Liver (tissue), 9 donors: ENCODE data around the gene CLIC3. TPM values are rescaled to one million over a fixed set of nuclear protein-coding genes. Genes with fewer than 3 reads are reported as not detected.

Source experiments
- DNase-seq: peaks from one replicate; pipeline ENCODE4 v3.0.0-alpha.2; 2017; ENCODE audit warnings: low spot score
- H3K27ac ChIP-seq, 2 donors: one replicate each; pipeline ENCODE4 v1.7.0; 2013; ENCODE audit warnings: inconsistent platforms in 2 of 2, low read length in 2 of 2, control low read depth in 1 of 2, low read depth in 1 of 2, mild to moderate bottlenecking in 1 of 2
- H3K27me3 ChIP-seq, 4 donors: one replicate each; pipeline versions ENCODE4 v1.6.1 to v1.7.0; 2013; ENCODE audit warnings: low read length in 3 of 4, inconsistent platforms in 1 of 4, mild to moderate bottlenecking in 1 of 4, moderate library complexity in 1 of 4; ENCODE audit not compliant: control insufficient read depth in 4 of 4, insufficient read depth in 4 of 4
- H3K36me3 ChIP-seq, 4 donors: one replicate each; pipeline versions ENCODE4 v1.6.1 to v1.7.0; 2013; ENCODE audit warnings: low read length in 3 of 4, mild to moderate bottlenecking in 3 of 4, low read depth in 1 of 4, moderate library complexity in 1 of 4; ENCODE audit not compliant: control insufficient read depth in 4 of 4, insufficient read depth in 3 of 4
- H3K4me1 ChIP-seq, 4 donors: one replicate each; pipeline versions ENCODE4 v1.6.1 to v1.7.0; 2013; ENCODE audit warnings: low read length in 3 of 4, mild to moderate bottlenecking in 3 of 4, moderate library complexity in 1 of 4; ENCODE audit not compliant: control insufficient read depth in 4 of 4, insufficient read depth in 4 of 4
- H3K4me3 ChIP-seq, 3 donors: one replicate each; pipeline versions ENCODE4 v1.6.1 to v1.7.0; 2013; ENCODE audit warnings: low read length in 3 of 3, control low read depth in 1 of 3, low read depth in 1 of 3, mild to moderate bottlenecking in 1 of 3
- H3K9ac ChIP-seq, 2 donors: one replicate each; pipeline ENCODE4 v1.7.0; 2013; ENCODE audit warnings: low read length in 2 of 2, mild to moderate bottlenecking in 2 of 2, moderate library complexity in 2 of 2, control low read depth in 1 of 2, low read depth in 1 of 2
- H3K9me3 ChIP-seq, 4 donors: one replicate each; pipeline versions ENCODE4 v1.6.1 to v1.7.0; 2013; ENCODE audit warnings: low read length in 3 of 4; ENCODE audit not compliant: control insufficient read depth in 4 of 4
- ATF3 ChIP-seq: IDR thresholded peaks from 2 replicates; pipeline ENCODE4 v1.6.1; 2016; ENCODE audit warnings: antibody characterized with exemption
- FOXA2 ChIP-seq: IDR thresholded peaks from 2 replicates; pipeline ENCODE4 v1.6.1; 2016; ENCODE audit warnings: antibody characterized with exemption
- GABPA ChIP-seq, 2 donors: IDR thresholded peaks in 1 of 2; conservative IDR thresholded peaks in 1 of 2; 2 replicates each; pipeline ENCODE4 v1.6.1; 2016; ENCODE audit warnings: antibody characterized with exemption in 2 of 2, mild to moderate bottlenecking in 1 of 2, moderate library complexity in 1 of 2
- HNF4A ChIP-seq, 2 donors: conservative IDR thresholded peaks; 2 replicates each; pipeline ENCODE4 v1.6.1; 2016; ENCODE audit warnings: antibody characterized with exemption in 2 of 2, mild to moderate bottlenecking in 2 of 2
- JUND ChIP-seq, 2 donors: IDR thresholded peaks; 2 replicates each; pipeline ENCODE4 v1.6.1; 2016; ENCODE audit warnings: antibody characterized with exemption in 2 of 2
- NR2F2 ChIP-seq: IDR thresholded peaks from 2 replicates; pipeline ENCODE4 v1.6.1; 2016; ENCODE audit warnings: antibody characterized with exemption
- RAD21 ChIP-seq, 2 donors: IDR thresholded peaks; 2 replicates each; pipeline ENCODE4 v1.6.1; 2016; ENCODE audit warnings: antibody characterized with exemption in 2 of 2, mild to moderate bottlenecking in 2 of 2
- RXRA ChIP-seq, 2 donors: IDR thresholded peaks; 2 replicates each; pipeline ENCODE4 v1.6.1; 2017 to 2018; ENCODE audit warnings: antibody characterized with exemption in 2 of 2, mild to moderate bottlenecking in 1 of 2
- SP1 ChIP-seq: IDR thresholded peaks from 2 replicates; pipeline ENCODE4 v1.6.1; 2018; ENCODE audit warnings: antibody characterized with exemption, mild to moderate bottlenecking
- TAF1 ChIP-seq: conservative IDR thresholded peaks from 2 replicates; pipeline ENCODE4 v1.6.1; 2016; ENCODE audit warnings: antibody characterized with exemption, mild to moderate bottlenecking
- YY1 ChIP-seq: IDR thresholded peaks from 2 replicates; pipeline ENCODE4 v1.6.1; 2016; ENCODE audit warnings: antibody characterized with exemption, mild to moderate bottlenecking
- WGBS: extraction: QIAGEN DNeasy Blood & Tissue Kit; methylation state at CpG from one replicate; pipeline ENCODE4 v1.1.7; 2013; 5-methylcytosine and 5-hydroxymethylcytosine counted together
- polyA plus RNA-seq, 2 donors: library from polyadenylated mRNA; stranded (reverse) in 1 of 2; unstranded in 1 of 2; fragments of 200-250 nt in 1 of 2; fragments of >200 nt in 1 of 2; fragmentation: Nextera tagmentation in 1 of 2; extraction: Ambion mirVana in 1 of 2; gene quantifications; one replicate each; pipeline versions ENCODE4 v1.2.1 to v1.2.3, GENCODE V29; 2013 to 2015
- total RNA-seq, 2 donors: library from RNA; depleted of rRNA; stranded (reverse); fragments of >200 nt; gene quantifications; one replicate each; pipeline ENCODE4 v1.2.3, GENCODE V29; 2014
- donor health status: healthy.
- donor health status: healthy.
- donor health status: healthy.
- donor health status: healthy.
- donor health status: healthy.

CLIC3 gene
- total and polyA plus RNA-seq, 4 donors, result 0.33 to 0.83 (median 0.40) TPM

- TF ChIP-seq FOXA2 (no peak), HNF4A (conservative IDR thresholded peaks at IDR 0.05) (no peak), YY1 (no peak), GABPA (IDR thresholded peaks at IDR 0.05 in 1 of 2, conservative IDR thresholded peaks at IDR 0.05 in 1 of 2) (no peak), JUND (IDR thresholded peaks at IDR 0.05) (no peak), ATF3 (no peak), NR2F2 (no peak), TAF1 (no peak)
- Histone ChIP-seq H3K27ac (no peak overlapping the region), H3K27me3 (no peaks in the 10 kb centered on the region), H3K9me3 (no peaks in the 10 kb centered on the region), H3K4me1 (peaks cover 0 to 7% (median 4%) of the 10 kb centered on the region in 4 donors), H3K4me3 (peak overlapping the region in 1 of 3 donors; percentile 33), H3K9ac (no peak overlapping the region), H3K36me3 (no peaks in the 10 kb centered on the region)
- no peak for DNase-seq
- 21% methylated on average over 33 of the region's 33 CpGs for WGBS
These were observed 18.7 kb downstream of the CLIC3 start for GRCh38 chr9:136977649-136978072.

- Histone ChIP-seq H3K27ac (no peak within 1 kb of the TSS), H3K27me3 (no peaks in the 10 kb centered on the region), H3K4me3 (peak within 1 kb of the TSS in 1 of 3 donors; percentile 33), H3K36me3 (no peaks in the 10 kb centered on the region), H3K4me1 (peaks cover 0 to 7% (median 4%) of the 10 kb centered on the region in 4 donors), H3K9me3 (no peaks in the 10 kb centered on the region), H3K9ac (no peak within 1 kb of the TSS)
- 81% methylated on average over 10 of the region's 10 CpGs for WGBS
- DNase-seq, result no peak
- no peak for TF ChIP-seq JUND (IDR thresholded peaks at IDR 0.05)
These were observed 19.1 kb downstream of the CLIC3 start, which contains the start of gene PTGDS for GRCh38 chr9:136977223-136977622. TSS of gene PTGDS (plus strand) at chr9:136977504. CDS start at chr9:136977579, 75 bp downstream.

GRCh38 chr9:136975644-136976043 is 20.7 kb downstream of the CLIC3 start:
- 67% methylated on average over 14 of the region's 14 CpGs for WGBS
- H3K9me3 ChIP-seq, result no peaks in the 10 kb centered on the region
- no peaks in the 10 kb centered on the region for H3K36me3 ChIP-seq
- no peak overlapping the region for H3K9ac ChIP-seq
- H3K27me3 ChIP-seq, result no peaks in the 10 kb centered on the region
- DNase-seq, result no peak
- H3K4me3 ChIP-seq, result no peak overlapping the region
- H3K4me1 ChIP-seq, result peaks cover 0 to 6% (median 3%) of the 10 kb centered on the region in 4 donors
- H3K27ac ChIP-seq, result no peak overlapping the region
- TF ChIP-seq SP1 (no peak), RAD21 (IDR thresholded peaks at IDR 0.05) (no peak), FOXA2 (no peak), NR2F2 (no peak), TAF1 (no peak), HNF4A (conservative IDR thresholded peaks at IDR 0.05) (no peak), RXRA (IDR thresholded peaks at IDR 0.05) (no peak)

GRCh38 chr9:136974817-136975535 is 21.4 kb downstream of the CLIC3 start:
- 72% methylated on average over 15 of the region's 15 CpGs for WGBS
- DNase-seq, result no peak

More at GRCh38 chr9:136974817-136975535, 21.4 kb downstream of the CLIC3 start:
- TF ChIP-seq JUND (IDR thresholded peaks at IDR 0.05) (no peak), NR2F2 (peak; percentile 40)
- Histone ChIP-seq H3K9ac (no peak overlapping the region), H3K9me3 (no peaks in the 10 kb centered on the region), H3K4me1 (peaks cover 0 to 6% (median 3%) of the 10 kb centered on the region in 4 donors), H3K36me3 (no peaks in the 10 kb centered on the region), H3K4me3 (no peak overlapping the region), H3K27ac (no peak overlapping the region), H3K27me3 (no peaks in the 10 kb centered on the region)
